Loucy (cell line): ENCODE measurements around the gene ISL1.

Experiments used
- EZH2phosphoT487 ChIP-seq: fragments of 200-600 bp; IDR thresholded peaks from 2 replicates; pipeline ENCODE4 v1.6.1; 2018; ENCODE audit warnings: antibody characterized with exemption, mild to moderate bottlenecking, moderate library complexity, borderline replicate concordance
- TF ChIP-seq, protein P1 (sequence below): fragments of 200-600 bp; sonication (generic); conservative IDR thresholded peaks from 2 replicates; pipeline ENCODE4 v1.5.1; 2014; ENCODE audit warnings: mild to moderate bottlenecking, antibody characterized with exemption, low read length

DNA sequence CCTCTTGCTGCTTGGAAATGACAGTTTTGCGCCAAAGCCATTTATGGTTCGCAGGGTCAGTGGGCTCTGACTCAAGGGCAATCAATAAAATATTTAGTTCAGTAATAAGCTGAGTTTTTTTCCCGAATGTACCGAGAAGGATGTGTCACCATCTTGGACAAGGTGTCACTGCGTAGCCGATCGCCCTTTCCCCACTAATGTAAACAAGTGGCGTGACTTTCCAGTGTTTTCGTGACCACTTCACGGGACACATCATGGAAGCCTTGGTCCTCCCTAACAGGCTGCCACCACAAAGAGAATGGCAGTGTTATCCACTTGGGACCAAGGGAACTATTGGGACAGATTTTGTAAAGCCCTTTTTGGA, 16.4 kb downstream of the ISL1 start:
- TF ChIP-seq, protein P1, sequence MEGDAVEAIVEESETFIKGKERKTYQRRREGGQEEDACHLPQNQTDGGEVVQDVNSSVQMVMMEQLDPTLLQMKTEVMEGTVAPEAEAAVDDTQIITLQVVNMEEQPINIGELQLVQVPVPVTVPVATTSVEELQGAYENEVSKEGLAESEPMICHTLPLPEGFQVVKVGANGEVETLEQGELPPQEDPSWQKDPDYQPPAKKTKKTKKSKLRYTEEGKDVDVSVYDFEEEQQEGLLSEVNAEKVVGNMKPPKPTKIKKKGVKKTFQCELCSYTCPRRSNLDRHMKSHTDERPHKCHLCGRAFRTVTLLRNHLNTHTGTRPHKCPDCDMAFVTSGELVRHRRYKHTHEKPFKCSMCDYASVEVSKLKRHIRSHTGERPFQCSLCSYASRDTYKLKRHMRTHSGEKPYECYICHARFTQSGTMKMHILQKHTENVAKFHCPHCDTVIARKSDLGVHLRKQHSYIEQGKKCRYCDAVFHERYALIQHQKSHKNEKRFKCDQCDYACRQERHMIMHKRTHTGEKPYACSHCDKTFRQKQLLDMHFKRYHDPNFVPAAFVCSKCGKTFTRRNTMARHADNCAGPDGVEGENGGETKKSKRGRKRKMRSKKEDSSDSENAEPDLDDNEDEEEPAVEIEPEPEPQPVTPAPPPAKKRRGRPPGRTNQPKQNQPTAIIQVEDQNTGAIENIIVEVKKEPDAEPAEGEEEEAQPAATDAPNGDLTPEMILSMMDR = no peak
- no peak for TF ChIP-seq EZH2phosphoT487
